Smooth muscle cell (in vitro differentiated cells): ENCODE data around the gene GLT6D1. TPM values are rescaled to one million over a fixed set of nuclear protein-coding genes. Genes with fewer than 3 reads are reported as not detected.

Experiments
- DNase-seq: peaks from one replicate; lab custom pipeline; 2025; ENCODE audit not compliant: unreplicated experiment; lab: John Stamatoyannopoulos, UW
- H2AFZ ChIP-seq: fragments of 200-600 bp; sonication (generic); 2 replicates; pipeline ENCODE4 v1.6.0; 2016; ENCODE audit warnings: antibody characterized with exemption, low read depth, mild to moderate bottlenecking
- H3F3A ChIP-seq: fragments of 200-600 bp; sonication (generic); 2 replicates; pipeline ENCODE4 v1.6.0; 2017; ENCODE audit warnings: antibody characterized with exemption, low read depth
- H3K27ac ChIP-seq: fragments of 200-600 bp; sonication (generic); 2 replicates; pipeline ENCODE4 v1.5.1; 2016; ENCODE audit warnings: low read depth, mild to moderate bottlenecking
- H3K27me3 ChIP-seq: fragments of 200-600 bp; sonication (generic); 2 replicates; pipeline ENCODE4 v1.6.1; 2016; ENCODE audit warnings: low read depth, mild to moderate bottlenecking
- H3K36me3 ChIP-seq: fragments of 200-600 bp; sonication (generic); 2 replicates; pipeline ENCODE4 v1.5.1; 2016; ENCODE audit warnings: low read depth
- H3K4me1 ChIP-seq: fragments of 200-600 bp; sonication (generic); 2 replicates; pipeline ENCODE4 v1.5.1; 2016; ENCODE audit warnings: low read depth
- H3K4me2 ChIP-seq: fragments of 200-600 bp; sonication (generic); 2 replicates; pipeline ENCODE4 v1.6.0; 2016; ENCODE audit warnings: mild to moderate bottlenecking
- H3K4me3 ChIP-seq: fragments of 200-600 bp; sonication (generic); 2 replicates; pipeline ENCODE4 v1.5.1; 2016; ENCODE audit warnings: mild to moderate bottlenecking
- H3K79me2 ChIP-seq: fragments of 200-600 bp; sonication (generic); 2 replicates; pipeline ENCODE4 v1.6.0; 2016; ENCODE audit warnings: low read depth, mild to moderate bottlenecking
- H3K9ac ChIP-seq: fragments of 200-600 bp; sonication (generic); 2 replicates; pipeline ENCODE4 v1.6.0; 2016; ENCODE audit warnings: low read depth
- H3K9me3 ChIP-seq: fragments of 200-600 bp; sonication (generic); replicated peaks from 2 replicates; pipeline ENCODE4 v1.5.1; 2016; ENCODE audit warnings: low read depth
- H4K20me1 ChIP-seq: fragments of 200-600 bp; sonication (generic); 2 replicates; pipeline ENCODE4 v1.6.0; 2016; ENCODE audit warnings: low read depth
- CTCF ChIP-seq: fragments of 200-600 bp; sonication (generic); IDR thresholded peaks from 2 replicates; pipeline ENCODE4 v1.5.1; 2017; ENCODE audit warnings: borderline replicate concordance, mild to moderate bottlenecking, antibody characterized with exemption; ENCODE audit not compliant: insufficient read depth, poor library complexity, severe bottlenecking
- WGBS: methylation state at CpG from one replicate; pipeline ENCODE4 v1.1.7; 2016; ENCODE audit warnings: low lambda C conversion rate; 5-methylcytosine and 5-hydroxymethylcytosine counted together
- polyA plus RNA-seq: library from polyadenylated mRNA; unstranded; fragments of >200 nt; fragmentation: Nextera tagmentation; extraction: Ambion mirVana; gene quantifications from 2 replicates; pipeline ENCODE4 v1.2.1, GENCODE V29; 2016
- total RNA-seq: library from RNA; depleted of rRNA; stranded (reverse); fragments of >200 nt; gene quantifications from 2 replicates; pipeline ENCODE4 v1.2.3, GENCODE V29; 2014

GLT6D1 gene
- total and polyA plus RNA-seq, 2 experiments from 2014 or later, result not detected

- H3K27me3 ChIP-seq, result no peaks in the 10 kb centered on the region
- WGBS, result 93% methylated on average over 9 of the region's 20 CpGs
- no peaks in the 10 kb centered on the region for H3K36me3 ChIP-seq
These were observed 39.1 kb upstream of the GLT6D1 start for GRCh38 chr9:135678236-135679017.

GRCh38 chr9:135677641-135678168 lies 38.4 kb upstream of the GLT6D1 start:
- H3F3A ChIP-seq, result no peaks in the 10 kb centered on the region
- H3K4me1 ChIP-seq, result no peaks in the 10 kb centered on the region
- no peak overlapping the region for H2AFZ ChIP-seq
- no peak for TF ChIP-seq CTCF
- H3K4me3 ChIP-seq, result no peak overlapping the region
- no peaks in the 10 kb centered on the region for H3K36me3 ChIP-seq
- no peaks in the 10 kb centered on the region for H3K27me3 ChIP-seq
- H3K4me2 ChIP-seq, result no peak overlapping the region
- H3K27ac ChIP-seq, result no peak overlapping the region
- no peaks in the 10 kb centered on the region for H3K79me2 ChIP-seq
- no peaks in the 10 kb centered on the region for H4K20me1 ChIP-seq
- no peak overlapping the region for H3K9ac ChIP-seq
- no peaks in the 10 kb centered on the region for H3K9me3 ChIP-seq
- no peak for DNase-seq
- WGBS, result 94% methylated on average over 22 of the region's 22 CpGs

More at GRCh38 chr9:135678236-135679017, 39.1 kb upstream of the GLT6D1 start:
- Histone ChIP-seq H3K79me2 (no peaks in the 10 kb centered on the region), H3K4me3 (no peak overlapping the region), H2AFZ (no peak overlapping the region), H3K9me3 (no peaks in the 10 kb centered on the region), H3K27ac (no peak overlapping the region), H3K9ac (no peak overlapping the region), H4K20me1 (no peaks in the 10 kb centered on the region), H3F3A (no peaks in the 10 kb centered on the region), H3K4me1 (no peaks in the 10 kb centered on the region), H3K4me2 (no peak overlapping the region)
- TF ChIP-seq CTCF, result no peak
- DNase-seq, result no peak

- Histone ChIP-seq H3K36me3 (no peaks in the 10 kb centered on the region), H2AFZ (no peak overlapping the region), H3K9ac (no peak overlapping the region), H3K4me2 (no peak overlapping the region), H3K4me1 (no peaks in the 10 kb centered on the region), H3K9me3 (no peaks in the 10 kb centered on the region), H4K20me1 (no peaks in the 10 kb centered on the region), H3F3A (no peaks in the 10 kb centered on the region), H3K79me2 (no peaks in the 10 kb centered on the region), H3K4me3 (no peak overlapping the region), H3K27ac (no peak overlapping the region), H3K27me3 (no peaks in the 10 kb centered on the region)
- WGBS, result 96% methylated on average over 13 of the region's 13 CpGs
- TF ChIP-seq CTCF, result no peak
- DNase-seq, result no peak
These were observed 37.6 kb upstream of the GLT6D1 start for GRCh38 chr9:135676891-135677290.
